Endothelial cell of umbilical vein (primary cell): Measurements from ENCODE around the gene ANXA5. TPM values are rescaled to one million over a fixed set of nuclear protein-coding genes. Genes with fewer than 3 reads are reported as not detected.

Source experiments
- BruUV-seq: library from RNA; stranded (reverse); fragments of 400-500 nt; replicated peaks from 2 replicates; lab custom pipeline; 2021; lab: Mats Ljungman, UMichigan
- CTCF ChIA-PET: fragments of 300-600, 350-600 bp; sonication (Branson Sonifier 250); formaldehyde crosslinking; loops from one replicate; lab custom pipeline; 2021; ENCODE audit warnings: antibody characterized with exemption, inconsistent platforms; lab: Charles Lee
- POLR2A ChIA-PET: fragments of 300-600, 350-600 bp; sonication (Branson Sonifier 250); formaldehyde crosslinking; loops from one replicate; lab custom pipeline; 2021; ENCODE audit warnings: antibody characterized with exemption, inconsistent platforms; lab: Charles Lee
- DNase-seq: peaks from one replicate; pipeline ENCODE4 v3.0.0-alpha.2; 2011; ENCODE audit warnings: low read depth, low spot score
- FAIRE-seq: peaks from 2 replicates; lab custom pipeline; 2011; peaks lifted over from hg19 to GRCh38; lab: Jason Lieb, UNC
- H2AFZ ChIP-seq: 2 replicates; pipeline ENCODE4 v1.6.0; 2012; ENCODE audit warnings: low read depth, low read length, control low read depth, inconsistent platforms
- H3K27ac ChIP-seq: 2 replicates; pipeline ENCODE4 v1.5.1; 2011; ENCODE audit warnings: low read depth, mild to moderate bottlenecking, control low read depth, low read length, moderate library complexity; ENCODE audit not compliant: insufficient read depth
- H3K27me3 ChIP-seq, 2 experiments: 2 replicates each; pipeline versions ENCODE4 v1.6.0 to v1.6.1; 2011; ENCODE audit warnings: low read length in 2 of 2, mixed read lengths in 1 of 2; ENCODE audit not compliant: control insufficient read depth in 2 of 2, insufficient read depth in 2 of 2
- H3K36me3 ChIP-seq, 2 experiments: 2 replicates in 1 of 2; 3 replicates in 1 of 2; pipeline ENCODE4 v1.5.1; 2011; ENCODE audit warnings: low read length in 2 of 2, mild to moderate bottlenecking in 1 of 2, moderate library complexity in 1 of 2; ENCODE audit not compliant: control insufficient read depth in 2 of 2, insufficient read depth in 2 of 2; ENCODE audit errors: extremely low read depth in 1 of 2
- H3K4me1 ChIP-seq: 3 replicates; pipeline ENCODE4 v1.5.1; 2011; ENCODE audit warnings: mild to moderate bottlenecking, low read length; ENCODE audit not compliant: control insufficient read depth, insufficient read depth; ENCODE audit errors: extremely low read depth
- H3K4me2 ChIP-seq: 2 replicates; pipeline ENCODE4 v1.6.1; 2011; ENCODE audit warnings: low read length, control low read depth, mixed read lengths; ENCODE audit not compliant: insufficient read depth
- H3K4me3 ChIP-seq, 3 experiments: fragments of 200-600 bp in 1 of 3; sonication (generic), shearing (Covaris generic) in 1 of 3; replicated peaks in 1 of 3; 2 replicates each; pipeline ENCODE4 v1.5.1; 2011 to 2016; ENCODE audit warnings: control low read depth in 3 of 3, low read length in 3 of 3, mild to moderate bottlenecking in 2 of 3, inconsistent platforms in 1 of 3, low read depth in 1 of 3, moderate library complexity in 1 of 3; ENCODE audit not compliant: insufficient read depth in 1 of 3
- H3K79me2 ChIP-seq: 2 replicates; pipeline ENCODE4 v1.6.0; 2012; ENCODE audit warnings: low read length, inconsistent platforms; ENCODE audit not compliant: control insufficient read depth, insufficient read depth
- H3K9ac ChIP-seq: replicated peaks from 2 replicates; pipeline ENCODE3; 2011; ENCODE audit warnings: low read length, control low read depth; ENCODE audit not compliant: insufficient read depth; ENCODE audit errors: extremely low read depth
- H3K9me1 ChIP-seq: replicated peaks from 3 replicates; pipeline ENCODE4 v1.6.0; 2011; ENCODE audit warnings: mild to moderate bottlenecking, low read length; ENCODE audit not compliant: control insufficient read depth, insufficient read depth; ENCODE audit errors: extremely low read depth
- H3K9me3 ChIP-seq: replicated peaks from 2 replicates; pipeline ENCODE4 v1.5.1; 2012; ENCODE audit warnings: low read length, inconsistent platforms; ENCODE audit not compliant: control insufficient read depth, insufficient read depth
- H4K20me1 ChIP-seq: replicated peaks from 2 replicates; pipeline ENCODE3; 2011; ENCODE audit warnings: mild to moderate bottlenecking, low read length; ENCODE audit not compliant: control insufficient read depth, insufficient read depth; ENCODE audit errors: extremely low read depth
- CTCF ChIP-seq, 2 donors: IDR thresholded peaks; 1 replicate in 1 of 2; 2 replicates in 1 of 2; pipeline ENCODE4 v1.5.1; 2011; ENCODE audit warnings: low read length in 2 of 2, mild to moderate bottlenecking in 2 of 2, moderate library complexity in 2 of 2, control low read depth in 1 of 2, inconsistent platforms in 1 of 2, low read depth in 1 of 2; ENCODE audit not compliant: insufficient read depth in 1 of 2; ENCODE audit errors: extremely low read depth in 1 of 2
- EZH2 ChIP-seq: IDR thresholded peaks from 2 replicates; pipeline ENCODE4 v1.6.1; 2012; ENCODE audit warnings: borderline replicate concordance, low read depth, mild to moderate bottlenecking, moderate library complexity, low read length, inconsistent platforms; ENCODE audit not compliant: severe bottlenecking
- FOS ChIP-seq: IDR thresholded peaks from 2 replicates; pipeline ENCODE4 v1.6.1; 2011; ENCODE audit warnings: mild to moderate bottlenecking, low read length, moderate library complexity, borderline replicate concordance; ENCODE audit not compliant: insufficient read depth
- GATA2 ChIP-seq: IDR thresholded peaks from 2 replicates; pipeline ENCODE4 v1.7.0; 2011; ENCODE audit warnings: low read depth, mild to moderate bottlenecking, moderate library complexity, mixed read lengths, low read length; ENCODE audit not compliant: insufficient read length, insufficient read depth
- JUN ChIP-seq: IDR thresholded peaks from 2 replicates; pipeline ENCODE4 v1.6.1; 2011; ENCODE audit warnings: borderline replicate concordance, low read depth; ENCODE audit not compliant: insufficient read length, insufficient read depth
- MAX ChIP-seq: IDR thresholded peaks from 2 replicates; pipeline ENCODE4 v1.6.1; 2011; ENCODE audit not compliant: insufficient read depth, insufficient read length
- MYC ChIP-seq: IDR thresholded peaks from one replicate; pipeline ENCODE4 v1.6.1; 2011; ENCODE audit warnings: mild to moderate bottlenecking, low read depth, low read length
- POLR2A ChIP-seq: IDR thresholded peaks from 2 replicates; pipeline ENCODE4 v1.6.1; 2012; ENCODE audit warnings: low read depth, mild to moderate bottlenecking, control low read depth, low read length
- POLR2AphosphoS5 ChIP-seq: IDR thresholded peaks from 2 replicates; pipeline ENCODE4 v1.6.1; 2012; ENCODE audit warnings: low read depth, mild to moderate bottlenecking, control low read depth, low read length, moderate library complexity; ENCODE audit not compliant: insufficient read depth
- dilution Hi-C: fragments of 300-500 bp; cut with MboI; formaldehyde crosslinking; loops from one replicate; pipeline ENCODE4 v1.15.0; 2019; ENCODE audit warnings: low sequenced_read_pairs; ENCODE audit not compliant: extremely low pct_ligation_motif_present
- intact Hi-C: fragments of 100-400 bp; cut with micrococcal nuclease; formaldehyde crosslinking; loops from one replicate; pipeline ENCODE4 v1.10.0; 2022
- polyA plus RNA-seq, 4 experiments: library from polyadenylated mRNA; depleted of rRNA in 3 of 4; stranded (reverse) in 3 of 4; unstranded in 1 of 4; fragments of >200 nt; gene quantifications; 2 replicates each; pipeline versions ENCODE4 v1.2.1 to v1.2.3, GENCODE V29; 2011 to 2012; ENCODE audit warnings: missing spikeins in 1 of 4
- total RNA-seq: library from RNA; stranded (reverse); gene quantifications from 2 replicates; pipeline ENCODE4 v1.2.3, GENCODE V29; 2021

Gene ANXA5
- total and polyA plus RNA-seq, 2 donors (not counting 3 experiments of a cell fraction or from before 2014, with no cell fraction given), result 450 to 528 TPM

DNA sequence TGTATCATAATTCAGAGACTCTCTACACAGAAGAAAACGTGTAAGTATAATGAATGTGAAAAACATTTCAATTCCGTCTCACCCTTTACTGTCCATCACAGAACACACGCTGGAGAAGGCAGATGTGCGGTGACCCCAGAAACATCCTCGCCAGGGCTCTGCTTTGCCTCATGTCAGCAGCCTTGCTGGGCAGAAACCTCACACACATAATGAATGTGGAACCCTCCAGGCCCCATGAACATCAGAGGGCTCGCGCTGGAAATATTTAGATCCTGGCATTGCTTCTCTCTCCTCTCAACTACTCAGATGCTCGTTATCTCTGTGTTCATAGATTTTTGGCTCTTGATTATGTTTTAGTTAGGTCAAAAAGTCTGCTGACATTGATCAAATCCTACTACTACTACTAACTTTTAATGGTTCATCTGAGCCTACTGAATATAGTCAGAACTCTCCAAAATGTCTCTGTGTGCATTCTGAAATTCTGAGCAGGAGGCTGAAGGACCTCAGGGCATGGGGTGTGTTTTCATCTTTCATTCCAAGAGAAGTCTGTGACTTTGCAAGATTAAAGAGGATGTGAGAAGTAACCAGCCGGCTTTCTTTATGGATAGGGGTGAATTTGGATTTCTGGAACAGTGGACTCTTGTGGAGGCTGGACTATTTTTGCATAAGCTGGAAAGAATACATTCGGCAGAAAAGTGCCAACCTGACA is 41.2 kb upstream of the ANXA5 start:
- dilution Hi-C loops (loop anchor here (25.0 kb wide), 1 partner anchor 251 kb away; no protein-coding TSS in a partner anchor), intact Hi-C loops (loop anchor here (2.0 to 5.0 kb wide), 3 partner anchors 41 to 546 kb away; partner anchors contain the start of gene ANXA5)
- H3K36me3 ChIP-seq, result no peaks in the 10 kb centered on the region
- FAIRE-seq, result no peak
- no TSS peak for BruUV-seq
- H3K27ac ChIP-seq, result no peak overlapping the region
- H2AFZ ChIP-seq, result no peak overlapping the region
- H3K4me3 ChIP-seq, result no peak overlapping the region
- peaks cover 0 to 2% of the 10 kb centered on the region in 2 experiments for H3K27me3 ChIP-seq
- no peaks in the 10 kb centered on the region for H4K20me1 ChIP-seq
- H3K9me3 ChIP-seq, result no peaks in the 10 kb centered on the region
- TF ChIP-seq POLR2A (no peak), MAX (no peak), GATA2 (no peak), MYC (no peak), FOS (no peak), JUN (no peak), CTCF (IDR thresholded peaks at IDR 0.05; ENCODE audit: extremely low read depth in 1 of 2, insufficient read depth in 1 of 2, low read depth in 1 of 2, low read length in 2 of 2) (no peak), EZH2 (no peak), POLR2AphosphoS5 (no peak)
- no peaks in the 10 kb centered on the region for H3K79me2 ChIP-seq
- POLR2A ChIA-PET, result no interaction called here
- no peak overlapping the region for H3K4me2 ChIP-seq
- no peaks in the 10 kb centered on the region for H3K9me1 ChIP-seq
- CTCF ChIA-PET, result interaction anchor here (0.7 to 4.0 kb wide), 11 partner anchors 10 to 546 kb away, joined by 3 to 129 read pairs (median 4); no protein-coding TSS in a partner anchor
- no peaks in the 10 kb centered on the region for H3K4me1 ChIP-seq
- DNase-seq, result no peak
- H3K9ac ChIP-seq, result no peak overlapping the region
